Endometrium (tissue), 2 donors: ENCODE data around the gene DGCR6.
"Not testable (repeated sequence)": the region's sequence is repeated elsewhere in the genome, so short reads cannot be mapped to it uniquely, and the experiment has no call there.

Experiments used
- FAIRE-seq: peaks from 2 replicates; lab custom pipeline; 2012; peaks lifted over from hg19 to GRCh38; lab: Jason Lieb, UNC
- donor health status: control.
- donor health status: control.

DGCR6 gene

DNA sequence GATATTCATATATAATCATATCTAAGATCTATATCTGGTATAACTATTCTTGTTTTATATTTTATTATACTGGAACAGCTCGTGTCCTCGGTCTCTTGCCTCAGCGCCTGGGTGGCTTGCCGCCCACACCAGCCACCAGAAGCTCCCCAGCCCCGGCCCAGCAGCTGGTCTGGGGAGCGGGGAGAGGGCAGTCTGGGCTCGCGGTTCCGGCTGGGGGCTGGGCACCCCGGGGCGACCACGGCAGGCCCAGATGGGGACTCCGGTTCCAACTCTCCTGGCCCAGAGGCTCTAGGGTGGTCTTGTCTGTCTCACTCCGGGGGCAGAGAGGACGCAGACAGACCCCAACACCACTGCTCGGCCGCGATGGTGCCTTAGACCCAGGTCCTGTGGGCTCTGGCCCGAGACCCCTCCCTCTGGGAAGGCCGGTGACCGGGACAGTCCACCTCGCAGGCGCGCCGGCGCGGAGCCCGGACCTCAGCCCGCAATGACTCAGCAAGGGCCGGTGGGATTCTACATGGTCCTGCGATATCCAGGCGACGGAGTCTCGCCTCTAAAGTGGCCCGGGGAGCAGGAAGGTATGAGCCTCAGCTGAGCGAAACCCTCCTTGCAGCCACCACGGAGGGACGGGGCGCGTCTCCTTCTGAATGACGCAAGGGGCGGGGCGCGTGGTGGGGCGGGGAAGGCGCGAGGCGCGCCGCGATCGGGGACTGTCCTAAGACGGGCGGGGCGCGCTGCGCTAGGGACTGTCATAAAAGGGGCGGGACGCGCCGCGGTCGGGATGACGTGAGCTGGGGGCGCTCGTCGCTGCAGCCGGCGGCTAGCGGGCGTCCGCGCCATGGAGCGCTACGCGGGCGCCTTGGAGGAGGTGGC, at the start of gene DGCR6:
Gene DGCR6, plus strand, starts transcription at position 781 of the 870 bp plus-strand sequence. Its CDS starts 55 bp downstream, at position 836.
- no peak for FAIRE-seq

DNA sequence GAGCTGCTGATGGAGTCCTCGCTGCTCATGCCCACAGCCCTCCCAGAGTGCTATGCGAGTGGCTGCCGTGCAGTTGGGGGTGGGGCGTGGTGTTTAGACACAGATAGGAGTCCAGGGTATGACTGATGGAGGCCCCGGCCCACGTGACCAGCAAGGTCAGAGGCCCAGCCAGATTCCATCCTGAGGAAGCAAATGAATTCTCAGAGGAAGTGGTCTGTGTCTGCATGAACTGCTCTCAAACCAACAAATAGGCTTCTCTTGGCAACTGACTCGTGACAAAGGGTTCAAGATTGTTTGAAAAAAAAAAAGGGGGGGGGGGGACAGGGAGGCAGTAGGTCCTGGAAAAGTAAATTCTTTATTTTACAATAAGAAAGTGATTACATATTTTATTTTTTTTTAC, 46.8 kb upstream of the DGCR6 start:
- not testable (repeated sequence) for FAIRE-seq

DNA sequence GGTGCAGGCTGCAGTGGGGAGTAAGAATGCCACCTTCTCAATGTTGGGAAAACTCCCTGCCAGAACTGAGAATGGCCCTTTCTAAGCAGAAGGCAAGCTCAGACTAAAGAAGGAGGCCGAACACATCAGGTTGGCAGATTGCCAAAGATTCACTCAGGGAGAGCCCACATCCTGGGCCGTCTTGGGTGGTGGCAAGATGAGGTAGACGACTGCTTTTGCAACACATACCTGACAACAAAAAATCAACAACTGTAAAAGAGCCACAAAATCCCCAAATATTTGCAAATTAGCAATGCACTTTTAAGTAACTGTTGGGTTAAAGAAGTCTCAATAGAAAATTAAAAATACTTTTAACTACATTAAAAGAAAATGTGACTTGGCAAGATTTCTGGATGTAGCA, 24.9 kb upstream of the DGCR6 start:
- FAIRE-seq = not testable (repeated sequence)

DNA sequence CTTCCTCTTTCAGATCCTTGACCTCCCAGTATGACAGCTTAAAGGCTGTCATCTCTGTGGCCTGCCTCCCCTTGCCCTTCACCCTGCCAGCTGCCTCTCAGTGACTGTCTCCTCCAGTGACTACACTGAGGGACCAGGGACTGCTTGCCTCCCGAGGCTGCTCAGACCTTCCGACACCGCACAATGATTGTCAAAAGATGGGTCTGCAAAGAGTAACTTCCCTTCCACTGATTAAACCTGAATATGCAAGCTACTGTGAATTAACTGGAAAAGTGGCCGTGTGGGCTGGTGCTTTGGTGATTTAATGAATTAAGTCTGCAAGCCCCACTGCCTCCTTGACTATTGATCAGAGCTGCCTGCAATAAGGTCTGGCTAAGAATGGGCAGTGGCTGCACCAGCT, 21.7 kb upstream of the DGCR6 start:
- FAIRE-seq = not testable (repeated sequence)

DNA sequence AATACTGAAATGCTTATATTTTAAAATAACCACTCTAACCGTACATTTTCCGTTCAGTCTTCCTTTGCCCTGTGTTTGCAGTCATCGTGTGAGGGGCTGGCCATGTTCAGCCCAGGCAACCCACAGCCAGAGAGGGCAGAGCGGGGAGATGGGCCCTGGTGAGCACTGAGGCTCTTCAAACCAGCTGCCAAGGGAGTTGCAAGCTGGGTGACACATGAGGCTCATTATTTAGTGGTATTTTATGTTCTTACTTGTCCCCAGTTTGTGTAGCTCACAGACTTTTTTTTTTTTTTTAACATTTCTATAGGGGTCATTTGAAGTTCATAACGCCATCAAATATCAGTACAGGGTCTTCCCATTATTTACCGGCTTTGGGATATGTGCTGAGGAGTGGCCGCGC, 18.0 kb upstream of the DGCR6 start:
- FAIRE-seq = no peak

DNA sequence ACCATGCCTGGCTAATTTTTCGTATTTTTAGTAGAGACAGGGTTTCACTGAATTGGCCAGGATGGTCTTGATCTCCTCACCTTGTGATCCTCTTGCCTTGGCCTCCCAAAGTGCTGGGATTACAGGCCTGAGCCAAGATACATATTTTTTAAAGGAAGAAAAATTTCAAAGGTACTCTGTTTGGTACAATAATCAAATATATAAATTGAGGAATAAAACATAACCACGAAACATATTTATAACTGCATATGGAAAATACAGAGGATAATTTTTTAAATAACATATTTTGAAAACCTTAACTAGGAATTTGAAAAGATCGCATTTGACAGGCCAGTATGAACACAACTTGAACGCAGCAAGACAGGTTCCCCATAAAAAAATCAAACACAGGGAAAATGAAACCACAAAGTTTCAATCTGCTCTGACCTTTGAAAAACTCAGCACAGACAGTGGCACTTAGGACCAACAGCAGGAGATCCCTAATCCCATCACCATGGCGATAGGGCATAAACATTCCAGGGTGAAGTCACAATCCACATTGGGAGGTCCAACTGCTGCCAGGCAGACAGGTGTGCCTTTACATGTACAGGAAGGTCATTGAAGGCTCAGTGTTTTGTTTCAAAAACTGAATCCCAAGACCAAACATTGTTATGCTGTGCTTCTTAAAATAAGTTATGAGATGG, 15.5 kb upstream of the DGCR6 start:
- FAIRE-seq = peak; percentile 59

DNA sequence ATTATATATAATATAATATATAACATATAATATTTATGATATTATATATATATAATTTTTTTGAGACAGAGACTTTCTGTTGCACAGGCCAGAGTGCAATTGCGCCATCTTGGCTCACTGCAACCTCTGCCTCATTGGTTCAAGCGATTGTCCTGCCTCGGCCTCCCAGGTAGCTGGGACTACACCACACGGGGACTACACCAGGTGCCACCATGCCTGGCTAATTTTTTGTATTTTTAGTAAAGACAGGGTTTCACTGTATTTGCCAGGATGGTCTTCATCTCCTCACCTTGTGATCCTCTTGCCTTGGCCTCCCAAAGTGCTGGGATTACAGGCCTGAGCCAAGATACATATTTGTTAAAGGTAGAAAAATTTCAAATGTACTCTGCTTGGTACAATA, 12.3 kb upstream of the DGCR6 start:
- not testable (repeated sequence) for FAIRE-seq

DNA sequence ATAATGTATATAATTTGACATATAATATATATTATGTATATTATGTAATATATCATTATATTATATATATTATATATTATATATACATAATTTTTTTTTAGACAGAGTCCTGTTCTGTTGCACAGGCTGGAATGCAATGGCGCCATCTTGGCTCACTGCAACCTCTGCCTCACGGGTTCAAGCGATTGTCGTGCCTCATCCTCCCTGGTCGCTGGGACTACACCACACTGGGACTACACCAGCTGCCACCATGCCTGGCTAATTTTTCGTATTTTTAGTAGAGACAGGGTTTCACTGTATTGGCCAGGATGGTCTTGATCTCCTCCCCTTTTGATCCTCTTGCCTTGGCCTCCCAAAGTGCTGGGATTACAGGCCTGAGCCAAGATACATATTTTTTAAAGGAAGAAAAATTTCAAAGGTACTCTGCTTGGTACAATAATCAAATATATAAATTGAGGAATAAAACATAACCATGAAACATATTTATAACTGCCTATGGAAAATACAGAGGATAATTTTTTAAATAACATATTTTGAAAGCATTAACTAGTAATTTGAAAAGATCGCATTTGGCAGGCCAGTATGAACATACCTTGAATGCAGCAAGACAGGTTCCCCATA, 10.0 kb upstream of the DGCR6 start:
- FAIRE-seq = peak; percentile 100

DNA sequence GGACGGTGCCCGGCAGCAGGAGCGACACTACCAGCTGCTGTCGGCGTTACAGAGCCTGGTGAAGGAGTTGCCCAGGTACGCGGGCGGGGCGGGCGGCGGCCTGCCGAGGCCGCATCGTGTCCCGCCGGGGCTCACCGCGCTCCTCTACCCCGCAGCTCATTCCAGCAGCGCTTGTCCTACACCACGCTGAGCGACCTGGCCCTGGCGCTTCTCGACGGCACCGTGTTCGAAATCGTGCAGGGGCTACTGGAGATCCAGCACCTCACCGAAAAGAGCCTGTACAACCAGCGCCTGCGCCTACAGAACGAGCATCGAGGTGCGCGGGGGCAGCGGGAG, 258 bp downstream of the DGCR6 start:
- not testable (repeated sequence) for FAIRE-seq

DNA sequence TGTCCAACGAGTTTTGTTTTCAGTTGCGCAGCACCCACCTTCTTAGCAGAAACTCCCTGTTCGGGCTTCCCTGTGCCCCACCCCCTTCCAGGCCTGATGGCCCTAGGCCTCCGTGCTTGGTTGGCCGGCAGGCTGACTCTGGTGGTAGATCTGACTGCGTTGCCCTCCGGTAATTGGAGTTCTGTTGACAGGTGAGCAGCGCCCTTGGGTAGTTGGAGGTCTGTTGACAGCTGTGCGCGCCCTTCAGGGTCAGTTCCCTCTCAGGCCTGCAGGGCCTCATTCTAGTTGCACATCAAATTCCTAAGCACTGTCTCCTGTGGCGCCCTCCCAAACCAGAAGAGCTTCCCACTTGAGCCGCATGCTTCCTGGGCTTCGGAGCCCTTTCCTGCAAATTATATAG, 776 bp downstream of the DGCR6 start:
- FAIRE-seq = no peak

DNA sequence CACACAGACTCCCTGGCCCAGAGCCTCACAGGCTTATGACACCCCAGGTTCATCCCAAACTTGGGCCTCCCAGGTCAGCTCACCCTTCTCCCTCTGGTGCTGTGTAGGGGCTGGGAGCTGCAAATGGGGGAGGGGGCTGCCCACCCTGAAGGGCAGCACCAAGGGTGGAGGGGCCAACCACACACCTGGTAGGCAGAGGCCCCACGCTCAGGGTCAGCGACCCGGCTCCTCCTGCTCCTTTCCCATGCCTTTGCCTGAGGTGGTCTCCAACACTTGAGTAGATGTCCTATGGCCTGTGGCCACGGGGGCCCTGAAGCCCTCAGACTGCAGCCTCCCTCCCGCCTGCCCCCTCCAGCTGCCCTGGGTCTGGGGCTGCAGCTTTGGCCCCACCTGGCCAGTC, 3.4 kb downstream of the DGCR6 start:
- FAIRE-seq = no peak

DNA sequence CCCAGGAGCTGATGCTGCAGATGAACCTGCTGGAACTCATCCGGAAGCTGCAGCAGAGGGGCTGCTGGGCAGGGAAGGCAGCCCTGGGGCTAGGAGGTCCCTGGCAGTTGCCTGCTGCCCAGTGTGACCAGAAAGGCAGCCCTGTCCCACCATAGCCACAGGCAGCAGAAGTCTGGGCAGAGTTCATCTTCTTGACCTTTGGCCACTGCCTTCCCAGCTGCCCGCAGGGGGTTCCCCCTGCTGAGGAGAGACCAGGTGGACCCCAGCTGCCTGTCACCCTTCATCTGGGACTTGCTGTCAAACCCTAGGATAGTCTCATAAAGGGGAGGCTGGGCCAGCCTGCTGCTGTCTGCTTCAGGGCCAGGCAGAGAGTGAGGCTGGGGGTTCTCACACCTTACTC, 5.4 kb downstream of the DGCR6 start:
- FAIRE-seq = not testable (repeated sequence)

DNA sequence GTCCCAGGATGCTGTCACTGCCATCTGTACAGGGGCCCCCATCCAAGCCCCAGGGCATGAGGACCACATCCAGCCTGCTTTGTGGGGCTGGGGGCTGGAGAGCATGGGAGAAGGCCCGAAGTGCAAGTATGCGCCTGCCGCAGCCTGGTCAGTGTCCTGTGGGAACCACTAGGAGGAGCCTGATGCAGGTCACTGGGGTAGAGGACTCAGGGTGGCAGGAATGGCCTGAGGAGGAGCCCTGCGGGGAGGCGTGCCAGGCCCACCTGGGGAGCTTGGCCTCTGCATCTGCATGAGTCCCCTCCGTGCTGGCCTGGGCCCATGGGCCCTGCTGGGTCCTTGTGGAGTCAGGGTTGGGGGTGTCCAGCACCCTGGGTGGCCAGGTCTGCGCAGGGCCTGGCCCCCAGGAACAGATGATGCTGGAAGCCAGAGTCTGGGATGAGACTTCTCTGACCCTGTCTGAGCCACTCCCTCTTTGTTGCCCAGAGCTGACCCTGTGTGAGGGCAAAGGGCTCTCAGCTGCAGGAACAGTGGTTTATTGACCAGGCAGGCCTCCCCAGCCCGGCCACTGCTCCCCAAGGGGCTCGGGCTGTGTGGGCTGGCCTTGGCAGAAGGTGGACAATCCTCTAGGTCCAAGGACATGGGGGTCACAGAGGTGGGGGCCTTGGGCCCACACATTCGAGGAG, 6.3 kb downstream of the DGCR6 start:
- FAIRE-seq = not testable (repeated sequence)

DNA sequence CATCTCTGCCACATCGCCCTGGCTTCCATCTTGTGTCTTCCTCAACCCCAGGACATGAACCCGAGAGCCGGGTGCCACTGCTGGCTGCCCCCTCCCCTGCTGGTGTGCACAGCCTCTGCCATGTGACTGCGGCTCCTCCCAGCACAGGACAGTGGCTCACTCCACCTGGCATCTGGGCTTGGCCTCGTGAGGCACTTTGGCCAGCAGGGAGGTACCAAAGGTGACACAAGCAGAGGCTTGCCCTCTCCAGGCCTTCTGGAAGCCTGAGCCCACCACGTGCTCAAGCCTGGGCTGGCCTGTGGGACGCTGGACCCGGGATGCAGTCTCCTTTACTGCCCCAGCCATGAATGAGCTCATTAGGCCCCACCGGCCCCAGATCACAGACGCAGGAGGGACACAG, 8.4 kb downstream of the DGCR6 start:
- not testable (repeated sequence) for FAIRE-seq

DNA sequence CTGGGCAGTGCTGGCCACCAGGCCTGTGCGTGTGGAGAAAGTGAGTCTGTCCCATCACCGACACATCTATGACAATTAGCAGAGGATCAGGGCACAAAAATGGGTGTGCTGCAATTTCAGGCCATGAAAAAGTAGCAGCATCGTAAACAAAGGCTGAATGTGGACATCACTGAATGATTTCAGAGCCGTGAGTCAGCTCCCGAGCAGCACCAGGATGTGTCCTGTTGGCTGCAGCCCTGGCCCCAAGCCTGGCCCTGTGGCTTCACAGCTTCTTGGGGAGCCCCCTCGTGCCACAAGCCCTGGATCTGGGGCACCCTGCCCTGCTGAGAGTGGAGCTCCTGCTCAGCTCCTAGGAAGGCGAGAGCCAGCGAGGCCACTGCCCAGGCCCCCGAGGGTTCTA, 9.4 kb downstream of the DGCR6 start:
- not testable (repeated sequence) for FAIRE-seq

DNA sequence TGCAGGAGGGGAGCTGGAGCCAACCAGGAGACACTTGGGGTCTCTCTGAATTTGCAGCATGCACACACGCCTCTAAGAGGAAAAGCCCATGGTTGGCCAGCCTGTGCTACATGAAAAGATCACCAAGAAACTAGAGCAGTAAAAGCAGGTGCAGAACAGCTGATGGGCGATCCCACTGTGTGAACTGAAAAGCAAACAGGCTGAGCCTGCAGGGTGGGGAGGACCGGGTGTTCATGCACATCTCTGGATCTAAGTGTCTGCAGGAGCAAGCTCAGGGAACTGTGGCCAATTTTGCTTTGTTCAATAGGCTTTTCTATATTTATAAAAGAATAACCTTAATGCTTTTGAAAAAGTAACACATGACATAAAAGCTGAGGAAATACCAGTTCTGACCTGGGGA, 11.7 kb downstream of the DGCR6 start:
- not testable (repeated sequence) for FAIRE-seq

DNA sequence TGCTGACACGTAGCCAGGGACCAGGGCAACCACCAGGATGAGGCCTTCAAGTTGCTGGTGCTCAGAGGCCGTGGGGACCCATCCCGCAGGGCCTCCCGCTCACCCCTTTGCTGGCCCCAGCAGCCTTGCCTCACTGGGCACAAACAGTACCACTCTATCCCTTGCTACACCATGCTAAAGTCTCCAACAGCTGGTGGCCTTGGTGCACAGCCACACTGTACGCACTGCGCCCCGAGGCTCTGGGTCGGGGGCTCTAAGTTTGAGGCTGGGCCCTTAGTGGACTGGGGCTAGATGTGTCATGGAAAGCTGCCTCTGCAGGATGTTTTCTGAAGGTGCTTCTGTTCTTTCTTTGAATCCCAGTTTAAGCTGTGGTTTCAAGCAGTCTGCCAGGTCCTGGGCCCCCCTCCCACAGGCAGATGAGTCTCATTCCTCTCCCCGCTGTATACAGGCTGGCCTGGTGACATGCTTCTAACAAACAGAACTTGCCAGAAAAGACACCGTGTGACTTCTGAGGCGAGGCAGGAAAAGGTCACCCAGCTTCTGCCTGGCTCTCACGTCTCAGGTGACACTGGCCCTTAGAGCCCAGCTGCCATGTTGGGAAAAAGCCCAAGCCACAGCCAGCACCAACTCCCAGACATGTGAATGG, 14.3 kb downstream of the DGCR6 start:
- not testable (repeated sequence) for FAIRE-seq

DNA sequence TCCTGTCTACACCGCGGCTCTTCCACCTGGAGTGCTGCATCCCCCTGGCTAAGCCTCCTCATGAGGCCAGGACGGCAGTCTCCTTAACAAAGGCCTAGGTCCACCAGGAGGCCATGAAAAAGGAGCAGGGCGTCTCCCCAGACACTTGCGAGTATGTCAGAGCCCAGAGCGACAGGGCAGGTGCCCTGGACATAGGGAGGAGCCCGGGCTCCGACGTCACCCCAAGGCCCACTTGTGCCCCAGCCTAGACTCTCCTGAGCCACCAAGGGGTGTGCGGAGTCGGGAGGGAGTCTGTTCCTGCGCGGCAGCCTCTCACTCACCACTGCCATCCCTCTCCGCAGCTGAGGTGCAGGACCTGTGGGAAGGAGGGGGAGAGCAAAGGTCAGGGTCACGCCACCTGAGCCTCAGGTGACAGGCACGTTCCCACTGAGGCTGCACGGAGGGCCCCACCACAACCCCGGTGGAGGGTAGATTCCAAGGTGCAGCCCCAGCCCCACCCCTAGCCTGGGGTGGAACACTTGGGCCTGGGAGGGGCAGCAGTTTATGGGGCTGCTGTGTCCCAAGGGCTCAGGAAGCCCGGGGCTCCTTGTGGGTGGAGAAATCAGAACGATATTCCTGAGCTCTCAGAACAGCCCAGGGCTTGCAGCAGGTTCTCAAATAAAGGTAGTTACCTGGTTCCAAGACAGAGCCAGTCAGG, 19.4 kb downstream of the DGCR6 start:
- no peak for FAIRE-seq

DNA sequence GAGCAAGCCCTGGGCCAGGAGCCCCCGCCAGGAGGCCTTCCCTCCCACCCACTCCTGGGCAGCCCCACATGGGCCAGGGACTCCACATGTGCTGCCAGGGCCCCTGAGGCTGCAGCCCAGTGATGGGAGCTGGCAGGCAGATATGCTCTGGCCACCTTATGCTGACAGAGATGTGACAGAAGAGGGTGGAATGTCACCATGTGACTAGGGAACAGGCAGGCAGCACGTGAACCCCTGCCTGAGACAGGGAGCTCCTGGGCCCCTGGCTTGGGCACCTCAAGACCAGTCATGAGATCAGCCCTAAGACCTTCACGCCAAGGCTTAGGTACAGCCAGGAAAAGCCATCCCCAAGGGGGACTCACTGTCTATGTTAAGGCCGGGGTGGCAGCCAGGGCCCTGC, 20.9 kb downstream of the DGCR6 start:
- FAIRE-seq = no peak

DNA sequence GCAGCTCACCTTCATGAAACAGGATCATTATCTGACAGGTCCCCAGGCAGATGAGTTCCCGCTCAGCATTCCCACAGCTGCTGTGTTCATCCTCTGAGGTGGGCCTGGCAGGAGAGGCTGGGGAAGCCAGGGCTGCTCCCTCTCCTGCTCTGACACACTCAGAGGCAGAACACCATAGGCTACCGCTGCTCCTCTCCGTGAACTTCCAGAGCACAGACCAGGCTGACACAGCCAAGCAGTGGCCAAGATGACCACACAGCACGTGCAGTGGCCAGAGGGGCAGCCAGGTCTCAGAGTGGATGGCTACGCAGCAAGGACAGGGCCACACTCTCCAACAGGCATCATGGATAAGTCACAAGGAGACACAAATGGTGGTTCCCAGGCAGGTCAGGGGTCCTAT, 21.5 kb downstream of the DGCR6 start:
- FAIRE-seq = no peak

DNA sequence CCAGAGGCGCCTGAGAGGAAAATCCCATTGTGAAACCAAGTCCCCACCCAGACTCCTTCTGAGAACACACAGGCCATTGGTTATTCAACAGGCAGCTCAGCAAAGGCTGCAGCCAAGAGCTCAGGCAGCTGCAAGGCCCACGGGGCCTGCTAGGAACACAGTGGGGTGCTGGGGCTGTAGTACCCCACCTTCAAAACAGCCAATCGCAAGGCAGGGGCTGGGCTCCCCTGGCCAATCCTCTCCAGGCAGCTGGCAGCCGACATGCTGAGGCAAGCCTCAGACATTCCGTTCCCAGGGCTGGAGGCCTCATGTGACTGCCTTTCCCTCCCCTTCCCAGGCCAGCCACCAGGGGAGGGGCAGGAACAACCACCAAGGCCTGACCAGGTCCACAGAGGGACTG, 23.3 kb downstream of the DGCR6 start:
- no peak for FAIRE-seq
